ENCODE measurements around the gene CCSER1. TPM values are rescaled to one million over a fixed set of nuclear protein-coding genes. Genes with fewer than 3 reads are reported as not detected.

Gene CCSER1
- total and polyA plus RNA-seq, 2 of the 8 experiments (the other 6 are each of a cell fraction or from before 2014, with no cell fraction given), result 0.26 to 0.84 TPM

DNA sequence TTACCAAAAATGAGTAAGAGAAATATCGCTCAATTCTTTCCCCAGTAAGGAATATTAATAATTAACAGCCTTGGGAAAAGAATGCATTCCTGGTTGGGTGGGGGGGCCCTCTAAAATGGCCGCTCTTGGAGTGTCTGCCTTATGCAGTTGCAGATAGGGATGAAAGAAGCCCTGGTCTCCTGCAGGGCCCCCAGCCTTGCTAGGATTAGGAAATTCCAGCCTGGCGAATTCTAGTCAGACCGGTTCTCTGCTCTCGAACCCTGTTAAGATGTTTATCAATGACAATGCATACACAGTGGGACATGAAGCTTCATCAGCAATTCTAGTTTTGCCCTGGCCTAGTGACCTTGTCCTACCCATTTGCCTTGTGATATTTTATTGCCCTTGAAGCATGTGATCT is 1128.8 kb downstream of the CCSER1 start:
- peaks cover 0 to 3% (median 0%) of the 10 kb centered on the region in 4 experiments; a peak in 2 of 8 replicates for H3K36me3 ChIP-seq (ENCODE audit: control insufficient read depth in 2 of 4, insufficient read depth in 4 of 4, low read length in 3 of 4)
- no peak overlapping the region for H4K5ac ChIP-seq (ENCODE audit: insufficient read length, low read depth, low read length)
- no peak overlapping the region for H3K18ac ChIP-seq (ENCODE audit: extremely low read depth, low read length)
- H3K23ac ChIP-seq (ENCODE audit: insufficient read length), result no peak overlapping the region
- no peak overlapping the region for H4K8ac ChIP-seq (ENCODE audit: extremely low read depth, insufficient read depth, low read length)
- no peak overlapping the region for H2AFZ ChIP-seq (ENCODE audit: low read length)
- POLR2A ChIA-PET (ENCODE audit: partially characterized antibody), result no interaction called here
- H4K91ac ChIP-seq (replicated peaks; ENCODE audit: insufficient read length, low read length), result no peak overlapping the region
- H3K27me3 ChIP-seq (replicated peaks in 1 of 4; ENCODE audit: control insufficient read depth in 3 of 4, extremely low read depth in 1 of 4, insufficient read depth in 3 of 4, low read length in 3 of 4), result no peaks in the 10 kb centered on the region
- no peak overlapping the region for H2BK20ac ChIP-seq (ENCODE audit: low read length)
- H3K27ac ChIP-seq (ENCODE audit: low read depth, low read length), result no peak overlapping the region
- 54% methylated on average over 5 of the region's 5 CpGs; no CpG with 5 or more reads in 1 of the 2 experiments for WGBS, 2 experiments (ENCODE audit: extremely low coverage in 1 of 2, insufficient coverage in 1 of 2, insufficient read length in 1 of 2, insufficient replicate concordance in 2 of 2, low coverage in 1 of 2, low lambda C conversion rate in 2 of 2, missing lambda C conversion rate in 1 of 2)
- H3K4me1 ChIP-seq (replicated peaks in 1 of 4; ENCODE audit: control insufficient read depth in 3 of 4, insufficient read depth in 4 of 4, low read length in 3 of 4), result no peaks in the 10 kb centered on the region; a peak in 1 of 7 replicates
- no peak overlapping the region for H3K56ac ChIP-seq (replicated peaks; ENCODE audit: insufficient read length, low read depth, low read length)
- H3K4ac ChIP-seq (replicated peaks; ENCODE audit: insufficient read length, low read depth, low read length), result no peak overlapping the region
- H3K23me2 ChIP-seq (ENCODE audit: low read depth, low read length), result no peaks in the 10 kb centered on the region
- H3K4me2 ChIP-seq (ENCODE audit: insufficient read depth in 1 of 2, low read depth in 2 of 2, low read length in 2 of 2), result no peak overlapping the region
- no peak overlapping the region for H2BK120ac ChIP-seq (replicated peaks; ENCODE audit: low read depth, low read length)
- H3K9ac ChIP-seq (replicated peaks in 1 of 4; ENCODE audit: extremely low read depth in 1 of 4, low read depth in 3 of 4, low read length in 3 of 4), result no peak overlapping the region
- H3K14ac ChIP-seq (ENCODE audit: insufficient read length), result no peak overlapping the region
- no peak overlapping the region for H2BK5ac ChIP-seq (ENCODE audit: low read depth, low read length)
- no peak overlapping the region for H2BK12ac ChIP-seq (ENCODE audit: low read depth, low read length)
- no peak overlapping the region for H2BK15ac ChIP-seq (ENCODE audit: low read length)
- DNase-seq (ENCODE audit: low read depth in 1 of 2, low spot score in 2 of 2) (peak; percentile 25 to 62), FAIRE-seq (peak; percentile 58)
- no peaks in the 10 kb centered on the region for H3K79me1 ChIP-seq (ENCODE audit: low read depth, low read length)
- CTCF ChIA-PET (ENCODE audit: partially characterized antibody), result no interaction called here
- no peak overlapping the region for H2AK5ac ChIP-seq (ENCODE audit: low read depth, low read length)
- H4K20me1 ChIP-seq (replicated peaks in 1 of 2; ENCODE audit: control insufficient read depth in 1 of 2, insufficient read depth in 2 of 2, low read length in 2 of 2), result no peaks in the 10 kb centered on the region
- H3K79me2 ChIP-seq (ENCODE audit: control insufficient read depth in 1 of 2, insufficient read depth in 2 of 2, low read length in 2 of 2), result no peaks in the 10 kb centered on the region
- H3K9me3 ChIP-seq (ENCODE audit: insufficient read depth in 2 of 2, low read depth in 1 of 2, low read length in 1 of 2), result peaks cover 0 to 9% of the 10 kb centered on the region in 2 experiments; a peak in 3 of 4 replicates
- H3K4me3 ChIP-seq (ENCODE audit: extremely low read depth in 1 of 4, insufficient read depth in 2 of 4, low read depth in 3 of 4, low read length in 4 of 4), result no peak overlapping the region
- peak; percentile 93 for TF ChIP-seq SP1 (IDR thresholded peaks at IDR 0.05; ENCODE audit: low read depth, low read length)
- TF ChIP-seq MAFK (IDR thresholded peaks at IDR 0.05; ENCODE audit: low read depth, low read length), result peak; percentile 26; the same call in 1 of the 2 replicates
- TF ChIP-seq CEBPB (IDR thresholded peaks at IDR 0.05; ENCODE audit: low read depth, low read length), result peak; percentile 83
- peak; percentile 49; the same call in 1 of the 2 replicates for TF ChIP-seq CHD2 (IDR thresholded peaks at IDR 0.05; ENCODE audit: low read length)
- TF ChIP-seq RXRA (IDR thresholded peaks at IDR 0.05; ENCODE audit: insufficient read depth, low read depth, low read length), result 0 out of 2 replicates have a peak, but pooled peaks have one; percentile 35
- TF ChIP-seq SRF (IDR thresholded peaks at IDR 0.05; ENCODE audit: low read depth, low read length), result no peak
- TF ChIP-seq TEAD4 (IDR thresholded peaks at IDR 0.05; ENCODE audit: low read depth, low read length), result peak; percentile 93
- TF ChIP-seq, protein P1, sequence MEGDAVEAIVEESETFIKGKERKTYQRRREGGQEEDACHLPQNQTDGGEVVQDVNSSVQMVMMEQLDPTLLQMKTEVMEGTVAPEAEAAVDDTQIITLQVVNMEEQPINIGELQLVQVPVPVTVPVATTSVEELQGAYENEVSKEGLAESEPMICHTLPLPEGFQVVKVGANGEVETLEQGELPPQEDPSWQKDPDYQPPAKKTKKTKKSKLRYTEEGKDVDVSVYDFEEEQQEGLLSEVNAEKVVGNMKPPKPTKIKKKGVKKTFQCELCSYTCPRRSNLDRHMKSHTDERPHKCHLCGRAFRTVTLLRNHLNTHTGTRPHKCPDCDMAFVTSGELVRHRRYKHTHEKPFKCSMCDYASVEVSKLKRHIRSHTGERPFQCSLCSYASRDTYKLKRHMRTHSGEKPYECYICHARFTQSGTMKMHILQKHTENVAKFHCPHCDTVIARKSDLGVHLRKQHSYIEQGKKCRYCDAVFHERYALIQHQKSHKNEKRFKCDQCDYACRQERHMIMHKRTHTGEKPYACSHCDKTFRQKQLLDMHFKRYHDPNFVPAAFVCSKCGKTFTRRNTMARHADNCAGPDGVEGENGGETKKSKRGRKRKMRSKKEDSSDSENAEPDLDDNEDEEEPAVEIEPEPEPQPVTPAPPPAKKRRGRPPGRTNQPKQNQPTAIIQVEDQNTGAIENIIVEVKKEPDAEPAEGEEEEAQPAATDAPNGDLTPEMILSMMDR (IDR thresholded peaks at IDR 0.05; ENCODE audit: control extremely low read depth in 1 of 3, insufficient read depth in 1 of 3, low read depth in 1 of 3, low read length in 3 of 3), result no peak
- peak; percentile 87 for TF ChIP-seq YY1 (IDR thresholded peaks at IDR 0.05; ENCODE audit: low read depth, low read length)
- TF ChIP-seq ATF2 (IDR thresholded peaks at IDR 0.05; ENCODE audit: low read length), result 0 out of 2 replicates have a peak, but pooled peaks have one; percentile 42
